Upper lobe of left lung (tissue), 6 donors: ENCODE results near the gene DYRK1A. TPM values are rescaled to one million over a fixed set of nuclear protein-coding genes. Genes with fewer than 3 reads are reported as not detected.
A peak's percentile ranks its signal among the peaks of the same experiment; 100 is the strongest.

Source experiments
- ATAC-seq, 2 donors: fragments of 200-7000 bp; cut with Tn5 transposase; one replicate each; pipeline ENCODE4 v1.9.1; 2022; ENCODE audit warnings: mild to moderate bottlenecking in 2 of 2, moderate library complexity in 2 of 2; ENCODE audit not compliant: low FRiP score in 2 of 2
- DNase-seq, 2 donors: peaks; one replicate each; pipeline ENCODE4 v3.0.0-alpha.2; 2019 to 2020
- H3K27ac ChIP-seq, 4 donors: fragments of 200-600 bp; sonication (generic); one replicate each; pipeline ENCODE4 v1.5.1; 2016 to 2019
- H3K27me3 ChIP-seq, 4 donors: fragments of 200-600 bp; sonication (generic); one replicate each; pipeline ENCODE4 v1.5.1; 2017 to 2019
- H3K36me3 ChIP-seq, 4 donors: fragments of 200-600 bp; sonication (generic); one replicate each; pipeline ENCODE4 v1.5.1; 2016 to 2019
- H3K4me1 ChIP-seq, 4 donors: fragments of 200-600 bp; sonication (generic); one replicate each; pipeline ENCODE4 v1.5.1; 2018 to 2019
- H3K4me3 ChIP-seq, 4 donors: fragments of 200-600 bp; sonication (generic); one replicate each; pipeline ENCODE4 v1.5.1; 2017 to 2019; ENCODE audit warnings: mild to moderate bottlenecking in 2 of 4, moderate library complexity in 1 of 4
- H3K9me3 ChIP-seq, 4 donors: fragments of 200-600 bp; sonication (generic); one replicate each; pipeline ENCODE4 v1.5.1; 2018 to 2019
- EP300 ChIP-seq, 4 donors: sonication (generic); formaldehyde crosslinking; IDR thresholded peaks; one replicate each; pipeline ENCODE4 v1.5.1; 2017; ENCODE audit warnings: antibody characterized with exemption in 4 of 4, control low read depth in 2 of 4
- POLR2A ChIP-seq, 4 donors: fragments of 450-650 bp; IDR thresholded peaks; one replicate each; pipeline ENCODE4 v1.5.1; 2016 to 2017; ENCODE audit warnings: antibody characterized with exemption in 4 of 4, mild to moderate bottlenecking in 2 of 4
- POLR2AphosphoS5 ChIP-seq, 2 donors: sonication (generic); formaldehyde crosslinking; IDR thresholded peaks; one replicate each; pipeline ENCODE4 v1.5.1; 2017; ENCODE audit warnings: antibody characterized with exemption in 2 of 2
- WGBS, 2 donors: methylation state at CpG; one replicate each; pipeline ENCODE4 v1.1.5; 2017 to 2018; 5-methylcytosine and 5-hydroxymethylcytosine counted together
- total RNA-seq, 6 donors: library from RNA; depleted of rRNA in 4 of 6; stranded (reverse); fragments of >200 nt in 4 of 6; gene quantifications; one replicate each; pipeline versions ENCODE4 v1.1.0 to v1.2.1, GENCODE V29; 2016 to 2021
- TF ChIP-seq, protein P1 (sequence below), 6 experiments: fragments of 450-650 bp in 4 of 6; fragments of 200-600 bp in 2 of 6; sonication (generic) in 2 of 6; IDR thresholded peaks; one replicate each; pipeline ENCODE4 v1.5.1; 2016 to 2019; ENCODE audit warnings: antibody characterized with exemption in 6 of 6
- donor health status: DM: no; HTN: no; CAD: no; lungs with moderate emphysema.
- donor health status: DM: no; HTN: yes; CAD: no; lungs with severe emphysema.

The DYRK1A gene
- total RNA-seq, 6 donors from 2014 or later = 64.1 to 116 (median 83.2) TPM

DNA sequence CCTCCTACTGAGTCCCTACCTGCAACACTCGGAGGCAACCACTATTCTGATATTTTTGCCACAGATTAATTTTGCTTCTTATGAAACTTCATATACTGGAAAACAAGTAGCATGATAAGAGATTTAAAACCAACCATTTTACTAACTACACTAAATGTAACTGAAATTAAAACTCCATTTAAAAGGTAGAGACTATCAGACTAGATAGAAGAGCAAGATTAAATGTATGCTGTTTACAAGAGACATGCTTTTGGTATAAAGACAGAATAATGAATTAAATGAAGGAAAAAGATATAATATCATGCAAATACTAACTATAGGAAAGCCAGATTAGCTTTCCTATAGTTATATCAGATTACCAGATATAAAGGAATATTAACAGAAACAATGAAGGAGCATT, 175.9 kb downstream of the DYRK1A start:
- TF ChIP-seq POLR2A (IDR thresholded peaks at IDR 0.05) = no peak
- no peak for TF ChIP-seq EP300 (IDR thresholded peaks at IDR 0.05)
- no peak for TF ChIP-seq POLR2AphosphoS5 (IDR thresholded peaks at IDR 0.05)
- TF ChIP-seq, protein P1, sequence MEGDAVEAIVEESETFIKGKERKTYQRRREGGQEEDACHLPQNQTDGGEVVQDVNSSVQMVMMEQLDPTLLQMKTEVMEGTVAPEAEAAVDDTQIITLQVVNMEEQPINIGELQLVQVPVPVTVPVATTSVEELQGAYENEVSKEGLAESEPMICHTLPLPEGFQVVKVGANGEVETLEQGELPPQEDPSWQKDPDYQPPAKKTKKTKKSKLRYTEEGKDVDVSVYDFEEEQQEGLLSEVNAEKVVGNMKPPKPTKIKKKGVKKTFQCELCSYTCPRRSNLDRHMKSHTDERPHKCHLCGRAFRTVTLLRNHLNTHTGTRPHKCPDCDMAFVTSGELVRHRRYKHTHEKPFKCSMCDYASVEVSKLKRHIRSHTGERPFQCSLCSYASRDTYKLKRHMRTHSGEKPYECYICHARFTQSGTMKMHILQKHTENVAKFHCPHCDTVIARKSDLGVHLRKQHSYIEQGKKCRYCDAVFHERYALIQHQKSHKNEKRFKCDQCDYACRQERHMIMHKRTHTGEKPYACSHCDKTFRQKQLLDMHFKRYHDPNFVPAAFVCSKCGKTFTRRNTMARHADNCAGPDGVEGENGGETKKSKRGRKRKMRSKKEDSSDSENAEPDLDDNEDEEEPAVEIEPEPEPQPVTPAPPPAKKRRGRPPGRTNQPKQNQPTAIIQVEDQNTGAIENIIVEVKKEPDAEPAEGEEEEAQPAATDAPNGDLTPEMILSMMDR (IDR thresholded peaks at IDR 0.05) = no peak
- Histone ChIP-seq H3K4me3 (no peak overlapping the region), H3K36me3 (no peaks in the 10 kb centered on the region), H3K27me3 (no peaks in the 10 kb centered on the region), H3K27ac (no peak overlapping the region), H3K4me1 (peaks cover 7 to 12% (median 8%) of the 10 kb centered on the region in 4 donors), H3K9me3 (peaks cover 0 to 4% (median 0%) of the 10 kb centered on the region in 4 donors)
- WGBS, 2 donors = 83 to 97% methylated on average over 1 of the region's 1 CpG
- no peak for ATAC-seq
- no peak for DNase-seq

DNA sequence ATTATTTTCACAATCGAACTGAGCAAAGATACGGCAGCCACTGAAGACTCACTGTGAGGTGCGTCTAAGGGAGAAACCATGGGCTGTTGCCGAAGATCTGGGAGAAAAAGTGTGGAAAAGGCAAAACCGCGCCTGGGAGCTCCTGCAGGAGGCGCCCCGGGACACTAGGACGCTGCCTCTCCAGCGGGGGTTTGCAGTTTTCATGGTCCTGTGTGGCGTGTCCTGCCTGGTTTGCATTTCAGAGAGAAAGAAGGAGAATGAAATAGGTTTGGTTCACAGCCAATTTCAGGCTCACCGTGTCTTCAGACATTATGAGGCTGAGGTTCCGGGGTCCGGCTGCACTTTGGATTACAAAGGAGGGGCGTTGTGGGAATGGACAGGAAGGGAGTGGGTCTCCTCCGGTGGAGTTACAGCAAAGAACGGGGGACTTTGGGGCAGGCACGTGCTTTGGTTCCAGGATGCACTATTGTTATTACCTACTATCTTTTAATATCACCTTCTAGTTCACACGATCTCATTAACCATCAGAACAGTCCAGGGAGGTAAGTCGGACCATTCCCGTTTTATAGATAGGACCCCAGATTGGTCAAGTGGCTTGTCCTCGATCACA, 179.8 kb downstream of the DYRK1A start:
- no peaks in the 10 kb centered on the region for H3K27me3 ChIP-seq
- TF ChIP-seq EP300 (IDR thresholded peaks at IDR 0.05) = no peak
- no peak for TF ChIP-seq POLR2AphosphoS5 (IDR thresholded peaks at IDR 0.05)
- TF ChIP-seq, protein P1 (IDR thresholded peaks at IDR 0.05) = no peak
- TF ChIP-seq POLR2A (IDR thresholded peaks at IDR 0.05) = no peak
- ATAC-seq (no peak), DNase-seq (peak in 1 of 2 donors; percentile 22)
- H3K36me3 ChIP-seq = no peaks in the 10 kb centered on the region
- H3K4me1 ChIP-seq = peaks cover 8 to 19% (median 12%) of the 10 kb centered on the region in 4 donors
- 71 to 74% methylated on average over 22 of the region's 22 CpGs for WGBS, 2 donors
- peaks cover 0 to 4% (median 0%) of the 10 kb centered on the region in 4 donors for H3K9me3 ChIP-seq
- H3K4me3 ChIP-seq = no peak overlapping the region
- H3K27ac ChIP-seq = no peak overlapping the region

DNA sequence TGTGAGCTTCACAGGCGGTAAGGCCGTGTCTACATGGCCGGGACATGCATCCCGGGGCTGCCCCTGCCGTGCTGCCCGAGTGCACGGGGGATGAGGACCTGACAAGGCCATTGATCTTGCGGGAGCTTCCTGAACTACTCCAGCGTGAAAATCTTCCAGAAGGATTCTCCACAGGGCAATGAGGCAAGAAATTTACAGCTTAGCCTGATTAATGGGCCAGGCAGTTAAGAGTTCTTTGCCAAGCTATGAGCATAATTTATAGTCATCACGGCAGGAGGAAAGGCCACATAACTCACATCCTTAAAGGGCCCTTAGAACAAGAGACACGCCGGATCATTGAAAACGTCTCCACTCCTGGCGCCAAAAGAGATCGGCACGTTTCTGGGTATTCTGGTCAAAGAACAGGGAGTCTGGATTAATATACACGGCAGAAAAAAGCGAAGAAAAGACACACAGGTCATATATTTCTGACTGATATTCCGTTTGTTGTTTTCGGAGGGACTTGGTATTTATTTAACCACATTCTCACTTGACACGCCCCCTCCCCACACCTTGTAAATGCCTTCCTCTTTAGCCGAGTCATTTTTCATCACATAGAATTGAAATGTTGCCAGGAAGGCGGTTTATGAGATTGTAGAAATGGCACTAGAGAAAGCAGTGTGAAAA, 180.5 kb downstream of the DYRK1A start:
- no peak for TF ChIP-seq POLR2A (IDR thresholded peaks at IDR 0.05)
- no peak for TF ChIP-seq POLR2AphosphoS5 (IDR thresholded peaks at IDR 0.05)
- TF ChIP-seq, protein P1 (IDR thresholded peaks at IDR 0.05) = no peak
- no peak for TF ChIP-seq EP300 (IDR thresholded peaks at IDR 0.05)
- no peak overlapping the region for H3K4me3 ChIP-seq
- no peak overlapping the region for H3K27ac ChIP-seq
- peaks cover 0 to 4% (median 0%) of the 10 kb centered on the region in 4 donors for H3K9me3 ChIP-seq
- no peaks in the 10 kb centered on the region for H3K27me3 ChIP-seq
- peaks cover 8 to 26% (median 18%) of the 10 kb centered on the region in 4 donors for H3K4me1 ChIP-seq
- H3K36me3 ChIP-seq = no peaks in the 10 kb centered on the region
- peak in 1 of 2 donors; percentile 37 for DNase-seq
- no peak for ATAC-seq
- 23 to 31% methylated on average over 22 to 23 of the region's 23 CpGs for WGBS, 2 donors

DNA sequence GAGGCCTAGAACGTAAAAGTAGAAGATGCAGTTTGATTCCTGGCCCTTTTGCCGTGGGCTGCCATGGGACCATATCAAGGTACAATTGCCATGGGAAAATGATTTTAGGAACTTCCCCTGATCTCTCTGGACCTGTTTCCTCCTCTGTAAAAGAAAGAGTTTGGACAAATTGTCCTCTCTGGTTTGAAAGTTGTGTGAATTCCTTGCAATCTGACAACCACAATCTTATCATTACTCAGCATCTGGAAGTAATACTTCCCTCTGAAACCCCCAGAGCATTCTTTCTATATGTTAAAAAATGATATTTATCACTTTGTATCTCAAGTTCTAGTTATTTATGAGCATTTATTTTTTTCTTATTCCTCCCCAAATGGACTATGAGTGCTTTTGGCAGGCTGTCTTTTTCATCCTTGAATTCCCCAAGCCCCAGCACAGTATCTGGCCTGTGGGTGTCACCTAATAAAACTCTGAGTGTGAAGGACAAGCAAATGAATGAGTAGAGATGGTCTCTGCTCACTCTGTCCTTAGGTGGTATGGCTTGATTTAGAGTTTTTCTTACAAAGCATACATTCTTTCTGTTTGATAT, 181.1 kb downstream of the DYRK1A start:
- Histone ChIP-seq H3K27ac (no peak overlapping the region), H3K4me3 (no peak overlapping the region), H3K36me3 (no peaks in the 10 kb centered on the region), H3K27me3 (no peaks in the 10 kb centered on the region), H3K9me3 (no peaks in the 10 kb centered on the region), H3K4me1 (peaks cover 8 to 26% (median 18%) of the 10 kb centered on the region in 4 donors)
- no peak for ATAC-seq
- 41 to 73% methylated on average over 2 of the region's 2 CpGs for WGBS, 2 donors
- DNase-seq = no peak
- no peak for TF ChIP-seq POLR2AphosphoS5 (IDR thresholded peaks at IDR 0.05)
- TF ChIP-seq, protein P1 (IDR thresholded peaks at IDR 0.05) = no peak
- TF ChIP-seq EP300 (IDR thresholded peaks at IDR 0.05) = no peak
- no peak for TF ChIP-seq POLR2A (IDR thresholded peaks at IDR 0.05)
